ENCODE results near the gene MAPKAPK2.

DNA sequence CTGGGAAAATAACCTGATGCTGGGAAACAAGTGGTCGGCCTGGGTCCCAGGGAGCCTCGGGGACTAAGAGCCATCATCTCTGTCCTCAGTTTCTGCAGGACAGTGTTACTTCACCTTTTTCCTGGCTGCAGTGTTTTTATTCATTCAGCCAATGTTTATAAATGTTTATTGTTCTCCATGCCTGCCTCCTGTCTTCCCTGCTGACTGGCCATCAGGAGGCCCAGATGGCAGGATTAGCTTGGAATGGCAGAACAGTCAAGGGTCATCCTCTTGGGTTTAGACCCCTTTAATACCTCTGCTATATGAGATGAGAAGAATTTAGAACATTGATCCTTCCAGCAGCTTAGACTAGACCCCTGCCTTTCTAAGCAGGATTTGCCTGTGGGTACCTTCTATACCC is 13.3 kb downstream of the MAPKAPK2 start:
- TF ChIP-seq, protein P1, sequence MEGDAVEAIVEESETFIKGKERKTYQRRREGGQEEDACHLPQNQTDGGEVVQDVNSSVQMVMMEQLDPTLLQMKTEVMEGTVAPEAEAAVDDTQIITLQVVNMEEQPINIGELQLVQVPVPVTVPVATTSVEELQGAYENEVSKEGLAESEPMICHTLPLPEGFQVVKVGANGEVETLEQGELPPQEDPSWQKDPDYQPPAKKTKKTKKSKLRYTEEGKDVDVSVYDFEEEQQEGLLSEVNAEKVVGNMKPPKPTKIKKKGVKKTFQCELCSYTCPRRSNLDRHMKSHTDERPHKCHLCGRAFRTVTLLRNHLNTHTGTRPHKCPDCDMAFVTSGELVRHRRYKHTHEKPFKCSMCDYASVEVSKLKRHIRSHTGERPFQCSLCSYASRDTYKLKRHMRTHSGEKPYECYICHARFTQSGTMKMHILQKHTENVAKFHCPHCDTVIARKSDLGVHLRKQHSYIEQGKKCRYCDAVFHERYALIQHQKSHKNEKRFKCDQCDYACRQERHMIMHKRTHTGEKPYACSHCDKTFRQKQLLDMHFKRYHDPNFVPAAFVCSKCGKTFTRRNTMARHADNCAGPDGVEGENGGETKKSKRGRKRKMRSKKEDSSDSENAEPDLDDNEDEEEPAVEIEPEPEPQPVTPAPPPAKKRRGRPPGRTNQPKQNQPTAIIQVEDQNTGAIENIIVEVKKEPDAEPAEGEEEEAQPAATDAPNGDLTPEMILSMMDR (IDR thresholded peaks at IDR 0.05): no peak
- TF ChIP-seq EP300 (IDR thresholded peaks at IDR 0.05): no peak
- no peak for TF ChIP-seq POLR2AphosphoS5 (IDR thresholded peaks at IDR 0.05)
